ENCODE measurements around the gene RASGRP4.

The RASGRP4 gene

DNA sequence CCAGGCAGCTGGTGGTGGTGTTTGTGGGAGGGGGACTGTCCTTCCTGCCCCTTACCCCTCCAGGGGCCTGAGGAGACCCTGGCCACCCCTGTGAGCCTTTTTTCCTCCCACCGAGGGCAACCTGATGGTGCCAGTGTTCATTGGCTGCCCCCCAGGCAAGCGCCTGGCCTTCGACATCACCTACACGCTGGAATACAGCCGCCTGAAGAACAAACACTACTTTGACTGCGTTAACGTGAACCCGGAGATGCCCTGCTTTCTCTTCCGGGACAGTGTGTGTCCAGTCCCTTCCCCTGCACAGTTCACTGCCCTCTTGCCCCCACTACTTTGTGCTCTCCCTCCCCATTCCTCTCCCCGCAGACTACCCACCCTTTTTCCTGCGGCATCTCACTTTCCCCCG lies 59.0 kb downstream of the RASGRP4 start:
- H3K4me3 ChIP-seq (ENCODE audit: low read depth, low read length) = no peak overlapping the region
- TF ChIP-seq CTCF (IDR thresholded peaks at IDR 0.05; ENCODE audit: low read depth, low read length) = no peak

- H3K4me3 ChIP-seq (ENCODE audit: low read depth, low read length) = peak overlapping the region; percentile 63
Observed at GRCh38 chr19:38362946-38363688, 62.9 kb downstream of the RASGRP4 start.

- H3K4me3 ChIP-seq (ENCODE audit: low read depth, low read length) = peak overlapping the region; percentile 63
Observed at GRCh38 chr19:38362076-38362945, 63.7 kb downstream of the RASGRP4 start.

GRCh38 chr19:38361633-38362075 lies 64.4 kb downstream of the RASGRP4 start:
- no peak for TF ChIP-seq CTCF (IDR thresholded peaks at IDR 0.05; ENCODE audit: low read depth, low read length)
- H3K4me3 ChIP-seq (ENCODE audit: low read depth, low read length) = peak overlapping the region; percentile 63

More at GRCh38 chr19:38362076-38362945, 63.7 kb downstream of the RASGRP4 start:
- no peak for TF ChIP-seq CTCF (IDR thresholded peaks at IDR 0.05; ENCODE audit: low read depth, low read length)

DNA sequence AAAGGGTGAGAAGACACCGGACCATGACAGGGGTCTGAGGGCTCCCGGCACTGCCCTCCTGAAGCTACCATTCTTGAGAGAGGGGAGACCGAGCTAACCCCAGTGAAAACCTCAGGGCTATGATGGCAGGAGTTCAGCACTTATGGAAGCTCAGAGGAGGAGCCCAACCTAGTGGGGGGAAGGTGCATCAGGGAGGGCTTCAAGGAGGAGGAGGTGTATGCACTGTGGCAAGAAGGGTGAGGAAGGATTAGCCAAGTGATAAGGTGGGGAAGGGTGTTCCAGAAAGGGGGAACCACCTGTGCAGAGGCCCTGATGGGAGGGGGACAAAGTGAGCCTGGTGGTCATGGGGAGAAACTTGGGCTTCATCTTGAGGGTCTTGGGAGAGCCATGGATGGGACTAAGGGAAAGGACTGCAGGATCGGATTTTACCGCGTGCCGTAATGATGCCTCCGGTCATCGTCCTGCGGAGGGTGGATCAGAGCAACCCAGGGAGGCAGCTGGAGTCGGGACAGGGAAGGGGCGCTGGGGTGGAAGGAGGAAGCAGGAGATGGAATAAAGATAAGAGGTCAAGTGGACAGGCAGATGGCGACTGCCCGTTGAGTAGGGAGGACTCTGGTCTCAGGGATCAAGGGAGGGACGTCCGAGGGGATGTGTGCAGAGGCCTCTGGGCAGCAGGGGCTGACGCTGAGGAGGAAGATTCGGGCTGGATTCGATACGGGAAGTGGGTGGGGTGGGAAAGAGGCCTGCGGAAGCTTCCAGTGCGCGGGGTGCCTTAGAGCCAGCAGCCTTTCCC lies 65.0 kb downstream of the RASGRP4 start:
- no peak for TF ChIP-seq CTCF (IDR thresholded peaks at IDR 0.05; ENCODE audit: low read depth, low read length)
- H3K4me3 ChIP-seq (ENCODE audit: low read depth, low read length) = peak overlapping the region; percentile 63

- TF ChIP-seq CTCF (IDR thresholded peaks at IDR 0.05; ENCODE audit: low read depth, low read length) = no peak
- no peak overlapping the region for H3K4me3 ChIP-seq (ENCODE audit: low read depth, low read length)
Observed at GRCh38 chr19:38360351-38360750, 65.7 kb downstream of the RASGRP4 start.

- no peak for TF ChIP-seq CTCF (IDR thresholded peaks at IDR 0.05; ENCODE audit: low read depth, low read length)
- no peak overlapping the region for H3K4me3 ChIP-seq (ENCODE audit: low read depth, low read length)
Observed at GRCh38 chr19:38359242-38360021, 66.6 kb downstream of the RASGRP4 start.
